Esophagus (tissue), 2 donors: ENCODE measurements around the gene TIMM50. TPM values are rescaled to one million over a fixed set of nuclear protein-coding genes. Genes with fewer than 3 reads are reported as not detected.

ENCODE experiments used
- H3K27ac ChIP-seq, 2 donors: one replicate each; pipeline ENCODE4 v1.5.1; 2013; ENCODE audit warnings: low read depth in 2 of 2, mild to moderate bottlenecking in 2 of 2, inconsistent platforms in 1 of 2, low read length in 1 of 2, moderate library complexity in 1 of 2
- H3K27me3 ChIP-seq, 2 donors: one replicate each; pipeline ENCODE4 v1.6.1; 2013; ENCODE audit warnings: low read length in 2 of 2, control low read depth in 1 of 2, mild to moderate bottlenecking in 1 of 2; ENCODE audit not compliant: insufficient read depth in 2 of 2, control insufficient read depth in 1 of 2
- H3K36me3 ChIP-seq, 2 donors: one replicate each; pipeline ENCODE4 v1.6.1; 2013; ENCODE audit warnings: low read length in 1 of 2; ENCODE audit not compliant: control insufficient read depth in 2 of 2, insufficient read depth in 2 of 2
- H3K4me1 ChIP-seq, 2 donors: one replicate each; pipeline ENCODE4 v1.6.1; 2013; ENCODE audit warnings: low read length in 1 of 2; ENCODE audit not compliant: control insufficient read depth in 2 of 2, insufficient read depth in 2 of 2
- H3K4me3 ChIP-seq, 2 donors: one replicate each; pipeline ENCODE4 v1.5.1; 2013; ENCODE audit warnings: low read length in 2 of 2, mild to moderate bottlenecking in 2 of 2, low read depth in 1 of 2, moderate library complexity in 1 of 2
- H3K9me3 ChIP-seq, 2 donors: one replicate each; pipeline ENCODE4 v1.6.1; 2013; ENCODE audit warnings: mild to moderate bottlenecking in 2 of 2, low read depth in 1 of 2, low read length in 1 of 2, moderate library complexity in 1 of 2; ENCODE audit not compliant: control insufficient read depth in 2 of 2, insufficient read depth in 1 of 2
- WGBS, 2 donors: extraction: QIAGEN DNeasy Blood & Tissue Kit; methylation state at CpG; one replicate each; pipeline ENCODE4 v1.1.7; 2013; 5-methylcytosine and 5-hydroxymethylcytosine counted together
- polyA plus RNA-seq, 2 donors: library from polyadenylated mRNA; stranded (reverse); fragments of 200-250 nt; gene quantifications; one replicate each; pipeline ENCODE4 v1.2.3, GENCODE V29; 2013
- donor health status: healthy with polysubstance abuse.
- donor health status: Bipolar disorder and iron deficiency.

Gene TIMM50
- 10 to 100 TPM; 42.3 to 42.4 TPM for polyA plus RNA-seq

DNA sequence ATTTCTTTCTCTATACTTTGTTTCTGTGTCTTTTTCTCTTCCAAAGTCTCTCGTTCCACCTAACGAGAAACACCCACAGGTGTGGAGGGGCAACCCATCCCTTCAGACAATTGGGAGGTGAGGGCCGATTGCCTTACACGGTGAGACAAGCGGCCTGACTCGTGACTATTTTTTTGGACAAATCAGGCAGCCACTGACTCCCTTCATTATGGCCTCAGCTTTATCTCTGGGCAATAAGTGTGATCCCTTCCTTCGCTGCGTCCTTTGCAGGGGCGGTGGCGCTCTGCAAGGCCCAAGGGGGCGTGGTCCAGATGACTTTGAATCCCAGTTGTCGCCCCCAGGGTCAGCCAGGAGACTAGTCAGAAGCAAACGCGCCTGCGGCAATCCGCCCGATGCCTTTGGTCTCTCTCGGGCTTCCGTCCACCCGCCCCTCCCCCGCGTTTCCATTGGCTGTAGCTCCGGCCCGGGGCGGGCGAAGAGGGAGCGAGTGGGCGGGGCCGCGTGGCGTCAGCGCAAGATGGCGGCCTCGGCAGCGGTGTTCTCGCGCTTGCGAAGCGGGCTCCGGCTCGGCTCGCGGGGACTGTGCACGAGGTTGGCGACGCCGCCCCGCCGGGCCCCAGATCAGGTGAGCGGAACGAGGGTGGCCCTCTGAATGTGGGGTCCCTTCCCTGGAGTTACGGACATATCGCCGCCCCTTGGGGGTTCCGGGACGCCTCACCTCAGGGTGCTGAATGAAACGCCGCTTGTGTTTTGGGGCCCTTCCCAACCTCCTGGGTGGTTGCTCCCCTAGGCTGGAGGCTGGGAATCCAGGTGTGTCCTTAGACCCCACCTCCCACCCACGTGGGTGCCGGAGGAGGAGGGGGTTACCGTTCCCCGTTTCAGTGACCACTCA lies at the start of gene TIMM50:
Gene TIMM50, plus strand, starts transcription at position 502 of the 892 bp plus-strand sequence. Its CDS starts 16 bp downstream, at position 518.
- Histone ChIP-seq H3K9me3 (no peaks in the 10 kb centered on the region), H3K27me3 (no peaks in the 10 kb centered on the region), H3K4me3 (peak within 1 kb of the TSS; percentile 96 to 98), H3K36me3 (peaks cover 0 to 9% of the 10 kb centered on the region in 2 donors), H3K27ac (peak within 1 kb of the TSS; percentile 83 to 97), H3K4me1 (peaks cover 3 to 8% of the 10 kb centered on the region in 2 donors)
- 1% methylated on average over 62 of the region's 62 CpGs for WGBS, 2 donors

DNA sequence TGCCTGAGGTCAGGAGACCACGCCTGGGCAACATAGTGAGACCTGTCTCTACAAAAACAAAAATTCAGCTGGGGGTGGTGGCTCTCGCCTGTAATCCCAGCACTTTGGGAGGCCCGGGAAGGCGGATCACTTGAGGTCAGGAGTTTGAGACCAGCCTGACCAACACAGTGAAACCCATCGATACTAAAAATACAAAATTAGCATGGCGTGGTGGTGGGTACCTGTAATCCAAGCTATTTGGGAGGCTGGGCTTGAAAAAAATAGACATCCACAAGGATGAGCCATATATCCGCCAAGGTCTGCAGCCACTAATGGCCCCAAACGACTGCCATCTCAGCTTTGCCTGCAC lies 48.0 kb upstream of the TIMM50 start:
- Histone ChIP-seq H3K27me3 (no peaks in the 10 kb centered on the region), H3K4me1 (peaks cover 0 to 11% of the 10 kb centered on the region in 2 donors), H3K36me3 (peaks cover 12 to 17% of the 10 kb centered on the region in 2 donors), H3K4me3 (no peak overlapping the region), H3K9me3 (no peaks in the 10 kb centered on the region), H3K27ac (peak overlapping the region in 1 of 2 donors; percentile 98)
- 95 to 96% methylated on average over 8 of the region's 8 CpGs for WGBS, 2 donors

DNA sequence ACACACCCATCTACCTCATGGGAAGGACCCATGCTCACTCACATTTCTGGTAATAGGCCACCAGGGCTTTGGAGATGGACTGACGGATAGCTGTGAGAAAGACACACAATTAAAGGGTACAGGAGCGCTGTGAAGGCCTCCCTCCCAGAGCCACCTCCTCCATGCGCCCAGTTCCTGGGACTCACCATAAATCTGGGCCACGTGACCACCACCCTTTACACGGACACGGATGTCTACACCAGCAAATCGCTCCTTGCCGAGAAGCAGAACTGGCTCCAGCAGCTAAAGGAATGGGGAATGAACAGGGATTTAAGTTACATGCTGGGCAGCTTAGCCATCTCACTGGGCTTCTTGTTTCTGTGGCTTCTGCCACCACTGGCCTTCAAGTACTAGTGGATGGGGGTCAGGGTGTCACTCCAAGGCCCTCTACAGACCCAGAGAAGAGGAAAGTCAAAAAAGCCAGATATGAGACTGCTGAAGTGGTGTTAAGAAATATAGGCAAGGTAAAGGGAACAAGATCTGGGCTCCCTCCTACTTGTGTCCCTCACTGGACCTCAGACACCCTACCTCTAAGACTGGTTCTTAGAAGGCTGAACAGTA lies 47.1 kb upstream of the TIMM50 start:
- no peaks in the 10 kb centered on the region for H3K27me3 ChIP-seq
- H3K27ac ChIP-seq = peak overlapping the region in 1 of 2 donors; percentile 67
- WGBS, 2 donors = 95% methylated on average over 8 of the region's 8 CpGs
- H3K4me1 ChIP-seq = peaks cover 0 to 11% of the 10 kb centered on the region in 2 donors
- no peaks in the 10 kb centered on the region for H3K9me3 ChIP-seq
- peak overlapping the region in 1 of 2 donors; percentile 92 for H3K4me3 ChIP-seq
- H3K36me3 ChIP-seq = peaks cover 12 to 17% of the 10 kb centered on the region in 2 donors

DNA sequence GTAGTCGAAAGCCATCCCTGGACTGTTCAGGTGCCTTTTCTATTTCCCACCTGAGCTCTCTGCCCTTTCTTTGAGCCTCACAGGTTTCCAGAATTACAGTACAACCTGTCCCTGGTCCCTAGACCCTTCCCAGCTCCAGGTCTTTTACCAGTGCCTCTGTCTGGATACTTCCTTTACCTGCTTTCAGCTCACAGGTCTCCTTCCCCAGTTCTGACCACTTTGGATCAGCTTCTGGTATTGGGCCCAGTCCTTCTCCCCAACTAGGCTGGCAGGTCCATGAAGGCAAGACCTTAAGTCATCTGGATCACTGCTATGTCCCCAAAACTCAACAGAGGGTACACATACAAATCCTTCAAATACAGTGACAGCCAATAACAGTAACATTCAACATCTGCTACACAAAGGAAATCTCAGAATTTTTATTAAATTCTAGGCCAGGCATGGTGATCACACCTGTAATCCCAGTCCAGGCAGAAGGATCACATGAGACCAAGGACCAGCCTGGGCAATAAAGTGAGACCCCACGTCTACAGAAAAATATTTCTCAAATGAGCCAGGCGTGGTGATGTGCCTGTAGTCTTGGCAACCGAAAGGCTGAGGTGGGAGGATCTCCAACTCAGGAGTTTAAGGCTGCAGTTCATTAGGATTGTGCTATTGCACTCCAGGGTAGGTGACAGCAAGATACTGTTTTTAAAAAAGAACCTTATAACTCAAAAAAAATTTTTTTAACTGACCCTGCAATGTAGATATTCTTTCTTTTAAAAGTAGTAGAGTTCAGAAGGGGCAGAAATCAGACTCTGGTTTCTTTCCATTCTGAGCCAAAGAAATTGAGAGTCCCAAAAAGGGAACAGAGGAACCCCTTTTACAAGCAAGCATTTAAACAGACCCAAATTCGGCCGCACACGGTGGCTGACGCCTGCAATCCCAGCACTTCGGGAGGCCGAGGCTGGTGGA lies 46.2 kb upstream of the TIMM50 start:
- peak overlapping the region; percentile 13 to 93 for H3K27ac ChIP-seq
- no peaks in the 10 kb centered on the region for H3K27me3 ChIP-seq

DNA sequence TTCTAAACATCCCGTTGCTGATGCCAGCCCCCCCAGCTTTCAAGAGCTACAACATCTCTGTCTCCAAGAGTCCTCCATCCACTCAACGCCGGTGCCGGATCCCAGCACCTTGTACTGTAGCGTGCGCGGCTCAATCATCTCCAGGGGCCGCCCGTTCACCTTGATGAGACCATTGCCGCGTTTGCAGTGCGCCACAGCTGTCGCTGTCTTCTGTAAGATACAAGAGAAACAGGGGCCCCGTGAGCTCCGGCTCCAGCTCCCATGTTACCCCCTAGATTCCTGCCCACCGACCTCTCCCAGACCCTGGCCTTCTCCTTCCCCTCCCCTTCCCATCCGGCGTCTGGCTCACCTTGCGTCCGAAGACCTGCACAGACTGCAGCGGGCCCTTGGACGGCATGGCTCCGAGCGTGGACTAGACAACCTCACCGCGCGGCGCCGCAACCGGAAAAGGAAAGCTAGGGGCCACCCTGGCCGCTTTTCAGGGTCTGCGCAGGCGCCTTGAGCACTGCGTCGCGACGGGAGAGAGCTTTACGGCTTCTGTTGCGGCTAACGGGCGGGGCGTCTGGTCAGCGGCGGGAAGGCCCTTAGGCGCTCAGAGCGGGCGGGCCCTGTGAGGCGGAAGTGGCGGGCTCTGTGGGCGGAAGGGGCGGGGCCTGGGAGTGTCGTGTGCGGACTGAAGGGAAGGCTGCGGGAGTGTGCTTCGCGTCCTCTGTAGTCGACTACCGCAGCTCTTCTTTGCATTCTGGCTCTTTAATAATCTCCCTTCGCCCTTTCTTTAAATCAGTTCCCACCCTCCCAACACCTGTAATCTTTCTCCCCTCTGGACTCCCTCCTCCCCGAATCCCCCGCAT lies 44.9 kb upstream of the TIMM50 start, which contains the start of gene RPS16:
Gene RPS16, minus strand, starts transcription at position 451 of the 851 bp plus-strand sequence. Its CDS starts 54 bp downstream, at position 397.
- 0% methylated on average over 58 to 61 of the region's 61 CpGs for WGBS, 2 donors
- H3K27ac ChIP-seq = peak within 1 kb of the TSS; percentile 90 to 93
- H3K4me1 ChIP-seq = peaks cover 0 to 11% of the 10 kb centered on the region in 2 donors
- H3K9me3 ChIP-seq = no peaks in the 10 kb centered on the region
- peaks cover 12 to 17% of the 10 kb centered on the region in 2 donors for H3K36me3 ChIP-seq
- no peaks in the 10 kb centered on the region for H3K27me3 ChIP-seq
- peak within 1 kb of the TSS; percentile 81 to 92 for H3K4me3 ChIP-seq

More for the DNA sequence above, 46.2 kb upstream of the TIMM50 start:
- Histone ChIP-seq H3K4me3 (peak overlapping the region; percentile 81 to 92), H3K9me3 (no peaks in the 10 kb centered on the region), H3K36me3 (peaks cover 12 to 17% of the 10 kb centered on the region in 2 donors), H3K4me1 (peaks cover 0 to 11% of the 10 kb centered on the region in 2 donors)
- whole genome bisulfite sequencing, 2 donors = 35 to 48% methylated on average over 10 of the region's 10 CpGs

DNA sequence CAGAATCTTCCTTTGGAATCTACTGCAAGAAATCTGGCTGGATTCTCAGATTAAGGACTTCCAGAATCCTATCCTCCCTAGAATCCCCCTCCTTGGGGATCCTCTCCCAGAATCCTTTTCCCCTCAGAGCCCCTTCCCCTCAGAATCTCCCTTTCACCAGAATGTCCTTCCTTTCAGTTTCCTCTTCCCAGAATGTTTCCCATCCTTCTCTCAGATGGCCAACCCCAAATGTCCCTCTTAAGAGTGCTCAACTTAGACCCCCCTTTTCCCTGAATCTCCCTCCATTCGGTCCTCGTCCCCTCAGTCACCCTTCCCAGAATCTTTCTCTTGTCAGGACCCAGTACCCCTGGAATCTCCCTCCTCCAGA lies 44.3 kb upstream of the TIMM50 start:
- Histone ChIP-seq H3K27me3 (no peaks in the 10 kb centered on the region), H3K4me1 (peaks cover 0 to 6% of the 10 kb centered on the region in 2 donors), H3K9me3 (no peaks in the 10 kb centered on the region), H3K4me3 (peak overlapping the region; percentile 7 to 92), H3K27ac (peak overlapping the region; percentile 65 to 93), H3K36me3 (peaks cover 12 to 17% of the 10 kb centered on the region in 2 donors)
- WGBS, 2 donors = 2 to 3% methylated on average over 2 of the region's 2 CpGs

DNA sequence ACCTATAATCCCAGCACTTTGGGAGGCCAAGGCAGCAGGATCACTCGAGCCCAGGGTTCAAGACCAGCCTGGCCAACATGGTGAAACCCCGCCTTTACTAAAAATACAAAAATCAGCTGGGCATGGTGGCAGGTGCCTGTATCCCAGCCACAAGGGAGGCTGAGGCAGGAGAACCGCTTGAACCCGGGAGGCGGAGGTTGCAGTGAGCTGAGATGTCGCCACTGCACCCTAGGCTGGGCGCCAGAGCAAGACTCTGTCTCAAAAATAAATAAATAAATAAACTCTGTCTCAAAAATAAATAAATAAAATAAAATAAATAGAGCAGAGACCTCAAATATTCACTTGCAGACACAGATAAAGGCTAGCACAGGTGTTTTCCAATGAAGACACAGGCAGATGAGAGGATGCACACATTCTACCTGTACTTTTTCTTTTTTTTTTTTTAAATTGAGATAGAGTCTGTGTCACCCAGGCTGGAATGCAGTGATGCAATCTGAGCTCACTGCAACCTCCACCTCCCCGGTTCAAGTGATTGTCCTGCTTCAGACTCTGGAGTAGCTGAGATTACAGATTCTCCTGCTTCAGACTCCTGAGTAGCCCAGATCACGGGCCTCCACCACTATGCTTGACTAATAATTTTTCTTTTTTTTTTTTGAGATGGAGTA lies 42.2 kb upstream of the TIMM50 start:
- Histone ChIP-seq H3K9me3 (no peaks in the 10 kb centered on the region), H3K36me3 (peaks cover 7 to 10% of the 10 kb centered on the region in 2 donors), H3K27me3 (no peaks in the 10 kb centered on the region), H3K4me3 (no peak overlapping the region), H3K4me1 (peaks cover 0 to 6% of the 10 kb centered on the region in 2 donors), H3K27ac (no peak overlapping the region)
- 84% methylated on average over 9 of the region's 9 CpGs for WGBS, 2 donors

DNA sequence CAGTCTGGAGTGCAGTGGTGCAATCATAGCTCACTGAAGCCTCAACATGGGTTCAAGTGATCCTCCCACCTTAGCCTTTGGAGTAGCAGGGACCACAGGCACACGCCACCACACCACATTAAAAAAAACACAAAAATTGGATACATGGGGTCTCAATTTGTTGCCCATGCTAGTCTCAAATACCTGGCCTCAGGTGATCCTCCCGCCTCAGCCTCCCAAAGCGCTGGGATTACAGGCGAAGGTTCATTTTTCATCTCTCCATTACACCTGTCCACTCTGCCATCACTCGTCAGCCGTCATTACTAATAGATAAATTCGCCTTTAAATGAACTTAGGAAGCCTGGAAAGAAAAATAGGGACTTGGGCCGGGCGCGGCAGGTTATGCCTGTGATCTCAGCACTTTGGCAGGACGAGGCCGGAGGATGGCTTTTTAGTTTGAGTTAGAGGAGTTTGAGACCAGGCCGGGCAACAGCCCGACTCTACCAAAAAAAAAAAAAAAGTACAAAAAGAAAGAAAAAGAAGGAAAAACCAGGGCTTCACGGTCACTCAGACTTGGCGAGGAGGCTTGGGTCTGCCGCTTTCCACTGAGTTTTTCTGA lies 35.9 kb upstream of the TIMM50 start:
- WGBS, 2 donors = 4% methylated on average over 17 of the region's 17 CpGs
- peak overlapping the region; percentile 93 to 99 for H3K4me3 ChIP-seq
- peaks cover 0 to 3% of the 10 kb centered on the region in 2 donors for H3K36me3 ChIP-seq
- peak overlapping the region; percentile 98 to 99 for H3K27ac ChIP-seq
- no peaks in the 10 kb centered on the region for H3K27me3 ChIP-seq
- no peaks in the 10 kb centered on the region for H3K9me3 ChIP-seq
- H3K4me1 ChIP-seq = peaks cover 5 to 12% of the 10 kb centered on the region in 2 donors
